ENCODE results near the gene DISP3. TPM values are rescaled to one million over a fixed set of nuclear protein-coding genes. Genes with fewer than 3 reads are reported as not detected.

Gene DISP3
- total and polyA plus RNA-seq, 12 donors: 0.04 to 2.8 (median 0.41) TPM; not detected in 1

- Histone ChIP-seq H3K27ac (no peak overlapping the region), H3K9me3 (replicated peaks in 1 of 3) (no peaks in the 10 kb centered on the region), H3K4me3 (no peak overlapping the region), H3K4me1 (replicated peaks in 1 of 2) (no peaks in the 10 kb centered on the region), H3K27me3 (peaks cover 4% of the 10 kb centered on the region), H3K36me3 (replicated peaks in 1 of 2) (no peaks in the 10 kb centered on the region)
- TF ChIP-seq POLR2A (IDR thresholded peaks at IDR 0.05): no peak
- TF ChIP-seq CTCF (IDR thresholded peaks at IDR 0.05): no peak
- DNase-seq: no peak
- intact Hi-C loops (cut with DNase I): no loop called here
- 46 to 71% (median 55%) methylated on average over 3 to 4 of the region's 4 CpGs for WGBS, 4 donors
Measured at GRCh38 chr1:11546456-11546855, 67.5 kb downstream of the DISP3 start.

GRCh38 chr1:11550664-11551283, 71.8 kb downstream of the DISP3 start:
- DNase-seq: peak; percentile 68 to 82 (median 77)
- H3K4me1 ChIP-seq (replicated peaks in 1 of 2): no peaks in the 10 kb centered on the region
- H3K9me3 ChIP-seq (replicated peaks in 1 of 3): no peaks in the 10 kb centered on the region
- TF ChIP-seq POLR2A (IDR thresholded peaks at IDR 0.05) (no peak), CTCF (IDR thresholded peaks at IDR 0.05) (no peak)
- H3K27me3 ChIP-seq: no peaks in the 10 kb centered on the region
- no peaks in the 10 kb centered on the region for H3K36me3 ChIP-seq (replicated peaks in 1 of 2)
- no peak overlapping the region for H3K4me3 ChIP-seq
- intact Hi-C loops (cut with DNase I): no loop called here
- 8 to 13% (median 12%) methylated on average over 10 to 12 of the region's 12 CpGs for WGBS, 4 donors
- no peak overlapping the region for H3K27ac ChIP-seq

GRCh38 chr1:11558276-11558675, 79.3 kb downstream of the DISP3 start:
- no peak for DNase-seq
- WGBS, 4 donors: 13 to 21% (median 18%) methylated on average over 8 of the region's 8 CpGs
- TF ChIP-seq POLR2A (IDR thresholded peaks at IDR 0.05): no peak
- H3K27ac ChIP-seq: no peak overlapping the region
- H3K4me3 ChIP-seq: no peak overlapping the region
- H3K9me3 ChIP-seq (replicated peaks in 1 of 3): no peaks in the 10 kb centered on the region
- intact Hi-C loops (cut with DNase I): no loop called here
- H3K36me3 ChIP-seq (replicated peaks in 1 of 2): no peaks in the 10 kb centered on the region
- H3K4me1 ChIP-seq (replicated peaks in 1 of 2): no peaks in the 10 kb centered on the region
- H3K27me3 ChIP-seq: peaks cover 13% of the 10 kb centered on the region

GRCh38 chr1:11558871-11559590, 80.1 kb downstream of the DISP3 start:
- Histone ChIP-seq H3K27me3 (peaks cover 19% of the 10 kb centered on the region), H3K4me1 (replicated peaks in 1 of 2) (no peaks in the 10 kb centered on the region), H3K27ac (no peak overlapping the region), H3K4me3 (no peak overlapping the region), H3K9me3 (replicated peaks in 1 of 3) (no peaks in the 10 kb centered on the region), H3K36me3 (replicated peaks in 1 of 2) (no peaks in the 10 kb centered on the region)
- 56 to 79% (median 69%) methylated on average over 7 of the region's 7 CpGs for whole genome bisulfite sequencing, 4 donors
- no peak for DNase-seq
- intact Hi-C loops (cut with DNase I): no loop called here
- TF ChIP-seq CTCF (IDR thresholded peaks at IDR 0.05) (no peak), POLR2A (IDR thresholded peaks at IDR 0.05) (no peak)
